ENCODE data around the gene DIRAS3.

The DIRAS3 gene

GRCh38 chr1:68057564-68057963, 7.1 kb upstream of the DIRAS3 start:
- H3K36me3 ChIP-seq (ENCODE audit: control insufficient read depth, insufficient read depth, low read length) = no peaks in the 10 kb centered on the region
- no peak overlapping the region for H3K27ac ChIP-seq (ENCODE audit: insufficient read depth, low read length, poor library complexity, severe bottlenecking)
- DNase-seq = no peak
- H3K4me1 ChIP-seq (ENCODE audit: control insufficient read depth, insufficient read depth, low read length, poor library complexity, severe bottlenecking) = no peaks in the 10 kb centered on the region
- H3K27me3 ChIP-seq (replicated peaks; ENCODE audit: control insufficient read depth, insufficient read depth, low read length, poor library complexity, severe bottlenecking) = no peaks in the 10 kb centered on the region
- no peaks in the 10 kb centered on the region for H3K9me3 ChIP-seq (ENCODE audit: control insufficient read depth, low read length)
- H3K4me3 ChIP-seq (ENCODE audit: insufficient read depth, low read depth, low read length, poor library complexity, severe bottlenecking) = no peak overlapping the region

GRCh38 chr1:68057050-68057449, 6.6 kb upstream of the DIRAS3 start:
- H3K27me3 ChIP-seq (replicated peaks; ENCODE audit: control insufficient read depth, insufficient read depth, low read length, poor library complexity, severe bottlenecking) = no peaks in the 10 kb centered on the region
- H3K4me3 ChIP-seq (ENCODE audit: insufficient read depth, low read depth, low read length, poor library complexity, severe bottlenecking) = no peak overlapping the region
- H3K9me3 ChIP-seq (ENCODE audit: control insufficient read depth, low read length) = no peaks in the 10 kb centered on the region
- H3K27ac ChIP-seq (ENCODE audit: insufficient read depth, low read length, poor library complexity, severe bottlenecking) = no peak overlapping the region
- no peaks in the 10 kb centered on the region for H3K4me1 ChIP-seq (ENCODE audit: control insufficient read depth, insufficient read depth, low read length, poor library complexity, severe bottlenecking)
- no peaks in the 10 kb centered on the region for H3K36me3 ChIP-seq (ENCODE audit: control insufficient read depth, insufficient read depth, low read length)
- no peak for DNase-seq

GRCh38 chr1:68051475-68051874, 1.0 kb upstream of the DIRAS3 start:
- Histone ChIP-seq H3K9me3 (ENCODE audit: control insufficient read depth, low read length) (no peaks in the 10 kb centered on the region), H3K4me3 (ENCODE audit: insufficient read depth, low read depth, low read length, poor library complexity, severe bottlenecking) (no peak overlapping the region), H3K4me1 (ENCODE audit: control insufficient read depth, insufficient read depth, low read length, poor library complexity, severe bottlenecking) (no peaks in the 10 kb centered on the region), H3K27ac (ENCODE audit: insufficient read depth, low read length, poor library complexity, severe bottlenecking) (no peak overlapping the region), H3K27me3 (replicated peaks; ENCODE audit: control insufficient read depth, insufficient read depth, low read length, poor library complexity, severe bottlenecking) (no peaks in the 10 kb centered on the region), H3K36me3 (ENCODE audit: control insufficient read depth, insufficient read depth, low read length) (no peaks in the 10 kb centered on the region)
- DNase-seq = no peak

- DNase-seq = no peak
- Histone ChIP-seq H3K9me3 (ENCODE audit: control insufficient read depth, low read length) (no peaks in the 10 kb centered on the region), H3K4me3 (ENCODE audit: insufficient read depth, low read depth, low read length, poor library complexity, severe bottlenecking) (no peak overlapping the region), H3K36me3 (ENCODE audit: control insufficient read depth, insufficient read depth, low read length) (no peaks in the 10 kb centered on the region), H3K27ac (ENCODE audit: insufficient read depth, low read length, poor library complexity, severe bottlenecking) (no peak overlapping the region), H3K4me1 (ENCODE audit: control insufficient read depth, insufficient read depth, low read length, poor library complexity, severe bottlenecking) (no peaks in the 10 kb centered on the region), H3K27me3 (replicated peaks; ENCODE audit: control insufficient read depth, insufficient read depth, low read length, poor library complexity, severe bottlenecking) (no peaks in the 10 kb centered on the region)
These were observed 2.8 kb downstream of the DIRAS3 start for GRCh38 chr1:68047659-68048026.

- Histone ChIP-seq H3K4me3 (ENCODE audit: insufficient read depth, low read depth, low read length, poor library complexity, severe bottlenecking) (no peak overlapping the region), H3K9me3 (ENCODE audit: control insufficient read depth, low read length) (no peaks in the 10 kb centered on the region), H3K27ac (ENCODE audit: insufficient read depth, low read length, poor library complexity, severe bottlenecking) (no peak overlapping the region), H3K36me3 (ENCODE audit: control insufficient read depth, insufficient read depth, low read length) (no peaks in the 10 kb centered on the region), H3K27me3 (replicated peaks; ENCODE audit: control insufficient read depth, insufficient read depth, low read length, poor library complexity, severe bottlenecking) (no peaks in the 10 kb centered on the region), H3K4me1 (ENCODE audit: control insufficient read depth, insufficient read depth, low read length, poor library complexity, severe bottlenecking) (no peaks in the 10 kb centered on the region)
- no peak for DNase-seq
These were observed 3.4 kb downstream of the DIRAS3 start for GRCh38 chr1:68046885-68047658.

GRCh38 chr1:68046423-68046822, 4.0 kb downstream of the DIRAS3 start:
- Histone ChIP-seq H3K27me3 (replicated peaks; ENCODE audit: control insufficient read depth, insufficient read depth, low read length, poor library complexity, severe bottlenecking) (no peaks in the 10 kb centered on the region), H3K27ac (ENCODE audit: insufficient read depth, low read length, poor library complexity, severe bottlenecking) (no peak overlapping the region), H3K36me3 (ENCODE audit: control insufficient read depth, insufficient read depth, low read length) (no peaks in the 10 kb centered on the region), H3K4me1 (ENCODE audit: control insufficient read depth, insufficient read depth, low read length, poor library complexity, severe bottlenecking) (no peaks in the 10 kb centered on the region), H3K9me3 (ENCODE audit: control insufficient read depth, low read length) (no peaks in the 10 kb centered on the region), H3K4me3 (ENCODE audit: insufficient read depth, low read depth, low read length, poor library complexity, severe bottlenecking) (no peak overlapping the region)
- DNase-seq = no peak

- Histone ChIP-seq H3K4me3 (ENCODE audit: insufficient read depth, low read depth, low read length, poor library complexity, severe bottlenecking) (no peak overlapping the region), H3K27me3 (replicated peaks; ENCODE audit: control insufficient read depth, insufficient read depth, low read length, poor library complexity, severe bottlenecking) (no peaks in the 10 kb centered on the region), H3K4me1 (ENCODE audit: control insufficient read depth, insufficient read depth, low read length, poor library complexity, severe bottlenecking) (no peaks in the 10 kb centered on the region), H3K9me3 (ENCODE audit: control insufficient read depth, low read length) (no peaks in the 10 kb centered on the region), H3K27ac (ENCODE audit: insufficient read depth, low read length, poor library complexity, severe bottlenecking) (no peak overlapping the region), H3K36me3 (ENCODE audit: control insufficient read depth, insufficient read depth, low read length) (no peaks in the 10 kb centered on the region)
- no peak for DNase-seq
These were observed 4.8 kb downstream of the DIRAS3 start for GRCh38 chr1:68045511-68046180.

- Histone ChIP-seq H3K36me3 (ENCODE audit: control insufficient read depth, insufficient read depth, low read length) (no peaks in the 10 kb centered on the region), H3K27ac (ENCODE audit: insufficient read depth, low read length, poor library complexity, severe bottlenecking) (no peak overlapping the region), H3K9me3 (ENCODE audit: control insufficient read depth, low read length) (no peaks in the 10 kb centered on the region), H3K4me3 (ENCODE audit: insufficient read depth, low read depth, low read length, poor library complexity, severe bottlenecking) (no peak overlapping the region), H3K27me3 (replicated peaks; ENCODE audit: control insufficient read depth, insufficient read depth, low read length, poor library complexity, severe bottlenecking) (no peaks in the 10 kb centered on the region), H3K4me1 (ENCODE audit: control insufficient read depth, insufficient read depth, low read length, poor library complexity, severe bottlenecking) (no peaks in the 10 kb centered on the region)
- DNase-seq = no peak
These were observed 6.9 kb downstream of the DIRAS3 start for GRCh38 chr1:68043443-68044090.

- no peak overlapping the region for H3K27ac ChIP-seq (ENCODE audit: insufficient read depth, low read length, poor library complexity, severe bottlenecking)
- no peaks in the 10 kb centered on the region for H3K27me3 ChIP-seq (replicated peaks; ENCODE audit: control insufficient read depth, insufficient read depth, low read length, poor library complexity, severe bottlenecking)
- no peaks in the 10 kb centered on the region for H3K4me1 ChIP-seq (ENCODE audit: control insufficient read depth, insufficient read depth, low read length, poor library complexity, severe bottlenecking)
- no peak for DNase-seq
- no peaks in the 10 kb centered on the region for H3K9me3 ChIP-seq (ENCODE audit: control insufficient read depth, low read length)
- H3K4me3 ChIP-seq (ENCODE audit: insufficient read depth, low read depth, low read length, poor library complexity, severe bottlenecking) = no peak overlapping the region
- no peaks in the 10 kb centered on the region for H3K36me3 ChIP-seq (ENCODE audit: control insufficient read depth, insufficient read depth, low read length)
These were observed 13.5 kb downstream of the DIRAS3 start for GRCh38 chr1:68036946-68037345.

GRCh38 chr1:68029444-68029843, 21.0 kb downstream of the DIRAS3 start:
- no peaks in the 10 kb centered on the region for H3K9me3 ChIP-seq (ENCODE audit: control insufficient read depth, low read length)
- no peaks in the 10 kb centered on the region for H3K36me3 ChIP-seq (ENCODE audit: control insufficient read depth, insufficient read depth, low read length)
- no peak for DNase-seq
- no peaks in the 10 kb centered on the region for H3K27me3 ChIP-seq (replicated peaks; ENCODE audit: control insufficient read depth, insufficient read depth, low read length, poor library complexity, severe bottlenecking)
- H3K27ac ChIP-seq (ENCODE audit: insufficient read depth, low read length, poor library complexity, severe bottlenecking) = no peak overlapping the region
- no peaks in the 10 kb centered on the region for H3K4me1 ChIP-seq (ENCODE audit: control insufficient read depth, insufficient read depth, low read length, poor library complexity, severe bottlenecking)
- no peak overlapping the region for H3K4me3 ChIP-seq (ENCODE audit: insufficient read depth, low read depth, low read length, poor library complexity, severe bottlenecking)

Measured in effector memory CD4-positive, alpha-beta T cell (primary cell).